Activated B cell treated with CpG ODN at 0.5 μM for 24 hours (primary cell): ENCODE data around the gene CFAP47. TPM values are rescaled to one million over a fixed set of nuclear protein-coding genes. Genes with fewer than 3 reads are reported as not detected.
"Not testable (repeated sequence)": the region's sequence is repeated elsewhere in the genome, so short reads cannot be mapped to it uniquely, and the experiment has no call there.

Experiments
- ATAC-seq: fragments of 200-7000 bp; cut with Tn5 transposase; one replicate; pipeline ENCODE4 v1.10.0; 2021; ENCODE audit warnings: low read depth, mild to moderate bottlenecking, moderate library complexity
- CTCF ChIA-PET: fragments of 350-600 bp; sonication (Branson Sonifier 250); formaldehyde crosslinking; loops from one replicate; lab custom pipeline; 2021; ENCODE audit warnings: antibody characterized with exemption; lab: Charles Lee
- POLR2A ChIA-PET: fragments of 350-600 bp; sonication (Branson Sonifier 250); formaldehyde crosslinking; loops from one replicate; lab custom pipeline; 2021; ENCODE audit warnings: antibody characterized with exemption; lab: Charles Lee
- DNase-seq: peaks from one replicate; pipeline ENCODE4 v3.0.0; 2022
- H3K27ac Mint-ChIP-seq: one replicate; pipeline ENCODE4 v1.8.0; 2020; ENCODE audit warnings: mixed read lengths
- H3K27me3 Mint-ChIP-seq: one replicate; pipeline ENCODE4 v1.8.0; 2021; ENCODE audit warnings: mixed read lengths
- H3K36me3 Mint-ChIP-seq: one replicate; pipeline ENCODE4 v1.8.0; 2021; ENCODE audit warnings: low read depth, mixed read lengths
- H3K4me1 Mint-ChIP-seq: one replicate; pipeline ENCODE4 v1.8.0; 2021; ENCODE audit warnings: mixed read lengths
- H3K4me3 Mint-ChIP-seq: one replicate; pipeline ENCODE4 v1.8.0; 2020; ENCODE audit warnings: mild to moderate bottlenecking, mixed read lengths
- H3K9me3 Mint-ChIP-seq: one replicate; pipeline ENCODE4 v1.8.0; 2020; ENCODE audit warnings: mixed read lengths
- intact Hi-C: fragments of 100-400 bp; cut with micrococcal nuclease; formaldehyde crosslinking; loops from one replicate; pipeline ENCODE4 v1.15.1; 2024
- total RNA-seq: library from RNA; stranded (reverse); gene quantifications from 2 replicates; pipeline ENCODE4 v1.2.3, GENCODE V29; 2022
- TF ChIP-seq, protein P1 (sequence below): fragments of 200-600 bp; IDR thresholded peaks from one replicate; pipeline ENCODE4 v1.8.0; 2022; ENCODE audit warnings: antibody characterized with exemption, mild to moderate bottlenecking

Gene CFAP47
- total RNA-seq, 1 donor from 2014 or later, result not detected

DNA sequence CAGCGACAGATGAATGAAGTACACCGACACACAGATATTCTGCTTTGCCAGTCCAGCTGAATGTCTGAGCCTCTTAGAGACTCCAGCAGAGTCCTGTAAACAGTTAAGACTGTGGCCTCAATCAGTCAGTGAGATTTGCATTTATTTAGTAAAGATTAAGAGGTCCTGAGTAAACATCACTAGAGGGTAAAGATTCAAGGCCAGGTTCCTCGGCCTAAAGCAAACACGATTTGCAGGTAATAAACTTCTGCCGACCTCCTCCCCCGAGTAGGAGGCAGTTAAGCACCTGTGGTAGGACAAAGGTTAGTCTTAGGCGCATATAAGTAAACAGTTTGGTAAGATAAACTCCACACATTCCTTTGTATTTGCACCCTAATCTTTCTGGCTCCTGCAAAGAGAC is 99.6 kb downstream of the CFAP47 start:
- ATAC-seq (no peak), DNase-seq (no peak)
- ChIA-PET CTCF (no interaction called here), POLR2A (no interaction called here)
- TF ChIP-seq, protein P1, sequence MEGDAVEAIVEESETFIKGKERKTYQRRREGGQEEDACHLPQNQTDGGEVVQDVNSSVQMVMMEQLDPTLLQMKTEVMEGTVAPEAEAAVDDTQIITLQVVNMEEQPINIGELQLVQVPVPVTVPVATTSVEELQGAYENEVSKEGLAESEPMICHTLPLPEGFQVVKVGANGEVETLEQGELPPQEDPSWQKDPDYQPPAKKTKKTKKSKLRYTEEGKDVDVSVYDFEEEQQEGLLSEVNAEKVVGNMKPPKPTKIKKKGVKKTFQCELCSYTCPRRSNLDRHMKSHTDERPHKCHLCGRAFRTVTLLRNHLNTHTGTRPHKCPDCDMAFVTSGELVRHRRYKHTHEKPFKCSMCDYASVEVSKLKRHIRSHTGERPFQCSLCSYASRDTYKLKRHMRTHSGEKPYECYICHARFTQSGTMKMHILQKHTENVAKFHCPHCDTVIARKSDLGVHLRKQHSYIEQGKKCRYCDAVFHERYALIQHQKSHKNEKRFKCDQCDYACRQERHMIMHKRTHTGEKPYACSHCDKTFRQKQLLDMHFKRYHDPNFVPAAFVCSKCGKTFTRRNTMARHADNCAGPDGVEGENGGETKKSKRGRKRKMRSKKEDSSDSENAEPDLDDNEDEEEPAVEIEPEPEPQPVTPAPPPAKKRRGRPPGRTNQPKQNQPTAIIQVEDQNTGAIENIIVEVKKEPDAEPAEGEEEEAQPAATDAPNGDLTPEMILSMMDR, result no peak
- intact Hi-C loops, result no loop called here
- no peaks in the 10 kb centered on the region for H3K4me1 Mint-ChIP-seq
- no peaks in the 10 kb centered on the region for H3K36me3 Mint-ChIP-seq
- no peak overlapping the region for H3K4me3 Mint-ChIP-seq
- H3K9me3 Mint-ChIP-seq, result peaks cover 4% of the 10 kb centered on the region
- H3K27ac Mint-ChIP-seq, result no peak overlapping the region
- no peaks in the 10 kb centered on the region for H3K27me3 Mint-ChIP-seq

DNA sequence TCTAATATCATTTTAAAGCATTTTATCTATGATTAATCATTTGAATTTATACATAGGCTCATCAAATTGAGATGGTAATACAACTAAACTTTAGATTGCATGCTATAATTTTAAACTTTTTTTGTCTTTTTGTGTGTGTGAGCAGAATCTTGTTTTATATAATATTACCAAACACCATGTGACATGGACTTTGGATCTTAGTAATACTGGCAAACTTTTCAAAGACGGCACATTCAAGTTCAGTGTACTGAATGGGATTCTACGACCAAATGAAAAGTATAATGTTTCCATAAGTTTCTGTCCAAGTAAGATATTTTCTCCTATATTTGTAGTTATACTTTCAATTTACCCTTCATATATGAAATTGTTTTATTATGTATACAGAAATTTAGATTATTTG is 116.0 kb downstream of the CFAP47 start:
- Mint-ChIP-seq H3K27ac (no peak overlapping the region), H3K4me1 (no peaks in the 10 kb centered on the region), H3K27me3 (no peaks in the 10 kb centered on the region), H3K4me3 (no peak overlapping the region), H3K36me3 (no peaks in the 10 kb centered on the region), H3K9me3 (no peaks in the 10 kb centered on the region)
- ATAC-seq (no peak), DNase-seq (no peak)
- TF ChIP-seq, protein P1, result no peak
- ChIA-PET POLR2A (no interaction called here), CTCF (no interaction called here)
- intact Hi-C loops, result no loop called here

DNA sequence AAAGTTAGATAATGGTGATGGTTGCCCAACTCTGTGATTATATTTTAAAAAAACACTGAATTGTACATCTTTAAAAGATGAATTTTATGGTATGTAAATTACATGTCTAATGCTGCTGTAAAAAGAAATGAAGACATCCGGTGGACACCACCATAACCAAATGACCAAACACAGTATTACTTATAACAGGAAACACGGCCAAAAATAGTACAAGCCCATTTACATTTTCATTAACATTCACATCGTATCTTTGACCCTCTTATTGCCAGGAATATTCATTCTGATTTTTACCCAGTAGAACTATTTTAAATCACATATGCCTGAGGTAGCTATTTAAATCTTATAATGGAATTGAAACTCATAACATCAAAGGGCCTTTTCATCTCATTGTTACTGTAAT is 143.2 kb downstream of the CFAP47 start:
- ChIA-PET CTCF (no interaction called here), POLR2A (no interaction called here)
- TF ChIP-seq, protein P1, result no peak
- Mint-ChIP-seq H3K27me3 (no peaks in the 10 kb centered on the region), H3K4me3 (no peak overlapping the region), H3K27ac (no peak overlapping the region), H3K4me1 (no peaks in the 10 kb centered on the region), H3K9me3 (no peaks in the 10 kb centered on the region), H3K36me3 (no peaks in the 10 kb centered on the region)
- DNase-seq (no peak), ATAC-seq (no peak)
- intact Hi-C loops, result no loop called here

DNA sequence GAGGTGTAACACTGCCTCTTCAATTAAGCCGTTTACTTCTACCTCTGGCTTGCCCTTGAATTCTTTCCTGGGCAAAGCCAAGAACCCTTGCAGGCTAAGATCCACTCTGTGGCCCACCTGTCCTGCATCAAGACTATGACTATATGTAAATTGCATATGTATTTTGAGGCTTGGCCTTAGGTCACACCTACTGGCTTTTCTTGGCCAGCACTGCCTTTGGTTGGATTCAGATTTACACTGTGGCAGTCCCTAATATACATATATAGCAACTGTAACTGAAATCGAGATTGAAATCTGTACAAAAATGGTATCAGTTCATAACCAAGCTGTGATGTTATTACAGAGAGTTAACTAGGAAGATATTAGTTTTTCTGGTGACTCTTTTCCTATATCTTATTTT is 151.5 kb downstream of the CFAP47 start:
- no peak for DNase-seq
- TF ChIP-seq, protein P1, result no peak
- no peak for ATAC-seq
- Mint-ChIP-seq H3K4me1 (no peaks in the 10 kb centered on the region), H3K36me3 (no peaks in the 10 kb centered on the region), H3K9me3 (no peaks in the 10 kb centered on the region), H3K27ac (no peak overlapping the region), H3K27me3 (no peaks in the 10 kb centered on the region), H3K4me3 (no peak overlapping the region)
- intact Hi-C loops, result no loop called here
- ChIA-PET CTCF (no interaction called here), POLR2A (no interaction called here)

DNA sequence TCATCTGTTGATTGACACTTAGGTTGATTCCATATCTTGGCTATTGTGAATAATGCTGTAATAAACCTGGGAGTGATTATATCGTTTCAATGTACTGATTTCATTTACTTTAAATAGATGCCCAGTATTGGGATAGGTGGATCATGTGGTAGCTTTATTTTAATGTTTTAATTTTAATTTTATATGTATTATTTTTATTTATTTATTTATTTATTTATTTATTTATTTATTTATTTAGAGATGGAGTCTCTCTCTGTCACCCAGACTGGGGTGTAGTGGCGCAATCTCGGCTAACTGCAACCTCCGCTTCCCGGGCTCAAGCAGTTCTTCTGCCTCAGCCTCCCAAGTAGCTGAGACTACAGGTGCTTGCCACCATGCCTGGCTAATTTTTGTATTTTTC is 155.5 kb downstream of the CFAP47 start:
- H3K4me1 Mint-ChIP-seq, POLR2A ChIA-PET, H3K27ac Mint-ChIP-seq, H3K4me3 Mint-ChIP-seq, DNase-seq, intact Hi-C loops, H3K27me3 Mint-ChIP-seq, CTCF ChIA-PET, H3K36me3 Mint-ChIP-seq, H3K9me3 Mint-ChIP-seq, ATAC-seq: not testable (repeated sequence)

DNA sequence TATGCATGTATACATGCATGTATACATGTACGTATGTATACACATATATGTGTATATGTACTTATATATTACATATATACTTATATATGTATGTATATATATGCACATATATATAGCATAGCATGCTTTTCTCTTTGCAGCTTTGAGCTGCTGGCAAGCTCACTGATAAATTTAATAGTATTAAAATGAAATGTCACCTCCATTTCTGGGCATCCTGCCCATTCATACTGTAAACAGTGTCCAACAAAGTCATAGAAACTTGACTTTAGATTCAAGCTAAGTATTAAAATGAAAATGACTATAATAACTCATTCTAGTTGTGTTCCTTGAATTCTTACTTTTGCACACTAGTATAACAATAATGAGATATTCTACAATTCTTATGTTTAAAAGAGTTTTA is 163.7 kb downstream of the CFAP47 start:
- H3K27ac Mint-ChIP-seq, result no peak overlapping the region
- intact Hi-C loops, result no loop called here
- ChIA-PET CTCF (no interaction called here), POLR2A (no interaction called here)
- ATAC-seq, result no peak
- no peaks in the 10 kb centered on the region for H3K27me3 Mint-ChIP-seq
- H3K4me3 Mint-ChIP-seq, result no peak overlapping the region
- no peaks in the 10 kb centered on the region for H3K9me3 Mint-ChIP-seq
- H3K36me3 Mint-ChIP-seq, result no peaks in the 10 kb centered on the region
- TF ChIP-seq, protein P1, result no peak
- no peak for DNase-seq
- H3K4me1 Mint-ChIP-seq, result no peaks in the 10 kb centered on the region
